ENCODE measurements around the gene RASSF1. TPM values are rescaled to one million over a fixed set of nuclear protein-coding genes. Genes with fewer than 3 reads are reported as not detected.

The RASSF1 gene
- total and polyA plus RNA-seq, 2 of the 8 experiments (the other 6 are each of a cell fraction or from before 2014, with no cell fraction given): 10.3 to 15.7 TPM

DNA sequence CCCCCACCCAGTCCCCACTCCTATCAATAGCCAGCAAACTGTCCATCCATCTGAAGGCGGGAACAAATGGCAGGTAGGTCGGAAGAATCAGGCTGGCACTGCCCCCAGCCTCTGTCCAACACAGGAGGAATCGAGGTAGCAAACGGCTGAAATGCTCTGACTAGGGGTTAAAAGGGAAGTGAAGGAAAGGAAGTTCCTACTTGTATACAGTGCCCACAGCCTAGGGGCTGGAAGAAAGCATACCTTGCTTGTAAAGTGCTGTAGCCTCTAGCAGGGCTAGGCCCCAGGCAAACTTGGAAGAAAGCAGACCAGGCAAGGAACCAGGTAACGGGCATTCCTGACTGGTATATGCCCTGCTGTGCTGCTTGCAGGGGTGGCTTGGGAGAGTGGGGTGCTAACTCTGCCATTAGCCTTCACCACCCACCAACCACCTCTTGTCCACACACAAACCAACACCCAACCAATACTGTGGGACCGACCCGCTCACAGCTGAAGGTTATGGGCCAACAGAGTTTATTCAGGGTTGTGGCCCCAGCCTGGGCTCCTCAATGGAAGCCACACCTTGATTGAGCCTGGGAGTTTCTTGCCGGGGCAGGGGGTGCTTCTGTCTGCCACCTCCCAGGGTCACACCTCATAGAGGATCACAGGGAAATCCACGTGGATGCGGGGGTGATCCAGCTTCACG is 15.0 kb downstream of the RASSF1 start (continued):
- TF ChIP-seq, protein P1, sequence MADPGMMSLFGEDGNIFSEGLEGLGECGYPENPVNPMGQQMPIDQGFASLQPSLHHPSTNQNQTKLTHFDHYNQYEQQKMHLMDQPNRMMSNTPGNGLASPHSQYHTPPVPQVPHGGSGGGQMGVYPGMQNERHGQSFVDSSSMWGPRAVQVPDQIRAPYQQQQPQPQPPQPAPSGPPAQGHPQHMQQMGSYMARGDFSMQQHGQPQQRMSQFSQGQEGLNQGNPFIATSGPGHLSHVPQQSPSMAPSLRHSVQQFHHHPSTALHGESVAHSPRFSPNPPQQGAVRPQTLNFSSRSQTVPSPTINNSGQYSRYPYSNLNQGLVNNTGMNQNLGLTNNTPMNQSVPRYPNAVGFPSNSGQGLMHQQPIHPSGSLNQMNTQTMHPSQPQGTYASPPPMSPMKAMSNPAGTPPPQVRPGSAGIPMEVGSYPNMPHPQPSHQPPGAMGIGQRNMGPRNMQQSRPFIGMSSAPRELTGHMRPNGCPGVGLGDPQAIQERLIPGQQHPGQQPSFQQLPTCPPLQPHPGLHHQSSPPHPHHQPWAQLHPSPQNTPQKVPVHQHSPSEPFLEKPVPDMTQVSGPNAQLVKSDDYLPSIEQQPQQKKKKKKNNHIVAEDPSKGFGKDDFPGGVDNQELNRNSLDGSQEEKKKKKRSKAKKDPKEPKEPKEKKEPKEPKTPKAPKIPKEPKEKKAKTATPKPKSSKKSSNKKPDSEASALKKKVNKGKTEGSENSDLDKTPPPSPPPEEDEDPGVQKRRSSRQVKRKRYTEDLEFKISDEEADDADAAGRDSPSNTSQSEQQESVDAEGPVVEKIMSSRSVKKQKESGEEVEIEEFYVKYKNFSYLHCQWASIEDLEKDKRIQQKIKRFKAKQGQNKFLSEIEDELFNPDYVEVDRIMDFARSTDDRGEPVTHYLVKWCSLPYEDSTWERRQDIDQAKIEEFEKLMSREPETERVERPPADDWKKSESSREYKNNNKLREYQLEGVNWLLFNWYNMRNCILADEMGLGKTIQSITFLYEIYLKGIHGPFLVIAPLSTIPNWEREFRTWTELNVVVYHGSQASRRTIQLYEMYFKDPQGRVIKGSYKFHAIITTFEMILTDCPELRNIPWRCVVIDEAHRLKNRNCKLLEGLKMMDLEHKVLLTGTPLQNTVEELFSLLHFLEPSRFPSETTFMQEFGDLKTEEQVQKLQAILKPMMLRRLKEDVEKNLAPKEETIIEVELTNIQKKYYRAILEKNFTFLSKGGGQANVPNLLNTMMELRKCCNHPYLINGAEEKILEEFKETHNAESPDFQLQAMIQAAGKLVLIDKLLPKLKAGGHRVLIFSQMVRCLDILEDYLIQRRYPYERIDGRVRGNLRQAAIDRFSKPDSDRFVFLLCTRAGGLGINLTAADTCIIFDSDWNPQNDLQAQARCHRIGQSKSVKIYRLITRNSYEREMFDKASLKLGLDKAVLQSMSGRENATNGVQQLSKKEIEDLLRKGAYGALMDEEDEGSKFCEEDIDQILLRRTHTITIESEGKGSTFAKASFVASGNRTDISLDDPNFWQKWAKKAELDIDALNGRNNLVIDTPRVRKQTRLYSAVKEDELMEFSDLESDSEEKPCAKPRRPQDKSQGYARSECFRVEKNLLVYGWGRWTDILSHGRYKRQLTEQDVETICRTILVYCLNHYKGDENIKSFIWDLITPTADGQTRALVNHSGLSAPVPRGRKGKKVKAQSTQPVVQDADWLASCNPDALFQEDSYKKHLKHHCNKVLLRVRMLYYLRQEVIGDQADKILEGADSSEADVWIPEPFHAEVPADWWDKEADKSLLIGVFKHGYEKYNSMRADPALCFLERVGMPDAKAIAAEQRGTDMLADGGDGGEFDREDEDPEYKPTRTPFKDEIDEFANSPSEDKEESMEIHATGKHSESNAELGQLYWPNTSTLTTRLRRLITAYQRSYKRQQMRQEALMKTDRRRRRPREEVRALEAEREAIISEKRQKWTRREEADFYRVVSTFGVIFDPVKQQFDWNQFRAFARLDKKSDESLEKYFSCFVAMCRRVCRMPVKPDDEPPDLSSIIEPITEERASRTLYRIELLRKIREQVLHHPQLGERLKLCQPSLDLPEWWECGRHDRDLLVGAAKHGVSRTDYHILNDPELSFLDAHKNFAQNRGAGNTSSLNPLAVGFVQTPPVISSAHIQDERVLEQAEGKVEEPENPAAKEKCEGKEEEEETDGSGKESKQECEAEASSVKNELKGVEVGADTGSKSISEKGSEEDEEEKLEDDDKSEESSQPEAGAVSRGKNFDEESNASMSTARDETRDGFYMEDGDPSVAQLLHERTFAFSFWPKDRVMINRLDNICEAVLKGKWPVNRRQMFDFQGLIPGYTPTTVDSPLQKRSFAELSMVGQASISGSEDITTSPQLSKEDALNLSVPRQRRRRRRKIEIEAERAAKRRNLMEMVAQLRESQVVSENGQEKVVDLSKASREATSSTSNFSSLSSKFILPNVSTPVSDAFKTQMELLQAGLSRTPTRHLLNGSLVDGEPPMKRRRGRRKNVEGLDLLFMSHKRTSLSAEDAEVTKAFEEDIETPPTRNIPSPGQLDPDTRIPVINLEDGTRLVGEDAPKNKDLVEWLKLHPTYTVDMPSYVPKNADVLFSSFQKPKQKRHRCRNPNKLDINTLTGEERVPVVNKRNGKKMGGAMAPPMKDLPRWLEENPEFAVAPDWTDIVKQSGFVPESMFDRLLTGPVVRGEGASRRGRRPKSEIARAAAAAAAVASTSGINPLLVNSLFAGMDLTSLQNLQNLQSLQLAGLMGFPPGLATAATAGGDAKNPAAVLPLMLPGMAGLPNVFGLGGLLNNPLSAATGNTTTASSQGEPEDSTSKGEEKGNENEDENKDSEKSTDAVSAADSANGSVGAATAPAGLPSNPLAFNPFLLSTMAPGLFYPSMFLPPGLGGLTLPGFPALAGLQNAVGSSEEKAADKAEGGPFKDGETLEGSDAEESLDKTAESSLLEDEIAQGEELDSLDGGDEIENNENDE (IDR thresholded peaks at IDR 0.05; ENCODE audit: insufficient replicate concordance, low read length): no peak

All from H1 (cell line).